ENCODE measurements around the gene CAV2.

Gene CAV2

GRCh38 chr7:116500078-116500853, 728 bp downstream of the CAV2 start:
- Histone ChIP-seq H3K36me3 (replicated peaks; ENCODE audit: insufficient read depth, low read length) (no peaks in the 10 kb centered on the region; the same call in 1 of the 2 replicates), H3K79me2 (ENCODE audit: low read length) (peaks cover 21% of the 10 kb centered on the region), H3K4me1 (ENCODE audit: low read length) (peaks cover 20% of the 10 kb centered on the region), H3K4me2 (ENCODE audit: low read depth, low read length) (peak overlapping the region; percentile 87), H2AFZ (ENCODE audit: low read length) (peak overlapping the region; percentile 65), H3K9me3 (replicated peaks; ENCODE audit: insufficient read depth, low read length) (no peaks in the 10 kb centered on the region), H3K9ac (ENCODE audit: low read length) (peak overlapping the region; percentile 68), H3K27ac (ENCODE audit: low read length) (peak overlapping the region; percentile 66; the same call in 1 of the 2 replicates), H3K4me3 (ENCODE audit: low read length) (peak overlapping the region; percentile 91), H3K27me3 (replicated peaks; ENCODE audit: insufficient read depth, low read length) (no peaks in the 10 kb centered on the region), H3F3A (ENCODE audit: insufficient read depth, low read length) (peaks cover 30% of the 10 kb centered on the region), H4K20me1 (ENCODE audit: insufficient read depth, low read length) (no peaks in the 10 kb centered on the region), H3K9me2 (replicated peaks; ENCODE audit: insufficient read depth, low read length) (no peaks in the 10 kb centered on the region)
- TF ChIP-seq CTCF (IDR thresholded peaks at IDR 0.05; ENCODE audit: low read length) (no peak), EZH2phosphoT487 (IDR thresholded peaks at IDR 0.05; ENCODE audit: low read length) (no peak), EZH2 (optimal IDR thresholded peaks at IDR 0.05; ENCODE audit: low read depth, low read length) (no peak)
- DNase-seq, result peak; percentile 90

DNA sequence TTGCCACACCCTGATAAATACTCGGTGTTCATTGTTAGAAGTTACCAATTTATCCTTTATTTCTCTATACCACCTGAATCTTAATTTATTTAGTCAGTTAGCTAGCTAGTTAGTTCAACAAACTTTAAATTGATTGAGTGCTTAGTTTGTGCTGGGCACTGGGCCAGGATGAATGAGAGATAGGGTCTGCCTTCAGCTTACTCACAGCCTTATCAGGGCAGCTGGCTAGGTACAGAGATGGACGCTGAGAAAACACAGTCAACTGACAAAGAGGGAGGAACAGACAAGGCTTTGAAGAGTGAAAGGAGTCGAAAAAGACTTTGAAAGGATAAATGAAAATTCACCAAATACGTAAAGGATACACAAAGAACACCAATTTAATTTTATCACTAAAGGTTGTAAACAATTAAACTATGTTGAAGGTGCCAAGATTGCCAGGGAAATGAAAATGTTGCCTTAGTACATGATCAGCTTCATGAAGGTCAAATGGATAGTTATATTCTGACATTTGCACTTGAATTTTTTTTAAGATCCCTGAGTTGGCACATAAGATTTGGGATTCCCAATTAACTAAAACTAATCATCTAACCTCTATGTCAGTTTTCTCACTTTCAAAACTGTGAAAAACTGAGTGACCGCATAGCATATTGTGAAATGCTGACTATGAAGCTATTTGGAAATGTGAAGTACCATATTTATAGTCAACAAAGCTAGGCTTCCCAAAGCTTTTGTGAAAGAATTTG, 2.1 kb downstream of the CAV2 start:
- Histone ChIP-seq H3K4me2 (ENCODE audit: low read depth, low read length) (peak overlapping the region; percentile 87), H3K9me2 (replicated peaks; ENCODE audit: insufficient read depth, low read length) (no peaks in the 10 kb centered on the region), H3K27me3 (replicated peaks; ENCODE audit: insufficient read depth, low read length) (no peaks in the 10 kb centered on the region), H3K9ac (ENCODE audit: low read length) (peak overlapping the region; percentile 68; the same call in 1 of the 2 replicates), H3K4me1 (ENCODE audit: low read length) (peaks cover 20% of the 10 kb centered on the region), H3K36me3 (replicated peaks; ENCODE audit: insufficient read depth, low read length) (no peaks in the 10 kb centered on the region; the same call in none of the 2 replicates), H3K79me2 (ENCODE audit: low read length) (peaks cover 21% of the 10 kb centered on the region), H3K9me3 (replicated peaks; ENCODE audit: insufficient read depth, low read length) (no peaks in the 10 kb centered on the region), H3K4me3 (ENCODE audit: low read length) (peak overlapping the region; percentile 91), H3F3A (ENCODE audit: insufficient read depth, low read length) (peaks cover 30% of the 10 kb centered on the region), H3K27ac (ENCODE audit: low read length) (peak overlapping the region; percentile 66), H2AFZ (ENCODE audit: low read length) (peak overlapping the region; percentile 5; the same call in 1 of the 2 replicates), H4K20me1 (ENCODE audit: insufficient read depth, low read length) (no peaks in the 10 kb centered on the region)
- peak; percentile 91 for DNase-seq
- TF ChIP-seq EZH2 (optimal IDR thresholded peaks at IDR 0.05; ENCODE audit: low read depth, low read length) (no peak), EZH2phosphoT487 (IDR thresholded peaks at IDR 0.05; ENCODE audit: low read length) (no peak), CTCF (IDR thresholded peaks at IDR 0.05; ENCODE audit: low read length) (no peak)

- peaks cover 21% of the 10 kb centered on the region for H3K79me2 ChIP-seq (ENCODE audit: low read length)
- peak overlapping the region; percentile 1; the same call in 1 of the 2 replicates for H3K4me3 ChIP-seq (ENCODE audit: low read length)
- H3K27ac ChIP-seq (ENCODE audit: low read length), result peak overlapping the region; percentile 66; the same call in 1 of the 2 replicates
- H3K9ac ChIP-seq (ENCODE audit: low read length), result no peak overlapping the region; the same call in 1 of the 2 replicates
- H3K27me3 ChIP-seq (replicated peaks; ENCODE audit: insufficient read depth, low read length), result no peaks in the 10 kb centered on the region
- H3K4me2 ChIP-seq (ENCODE audit: low read depth, low read length), result peak overlapping the region; percentile 87
- no peak for DNase-seq
- peaks cover 20% of the 10 kb centered on the region for H3K4me1 ChIP-seq (ENCODE audit: low read length)
- no peak overlapping the region for H2AFZ ChIP-seq (ENCODE audit: low read length)
- H3K36me3 ChIP-seq (replicated peaks; ENCODE audit: insufficient read depth, low read length), result no peaks in the 10 kb centered on the region; the same call in none of the 2 replicates
- H3F3A ChIP-seq (ENCODE audit: insufficient read depth, low read length), result peaks cover 30% of the 10 kb centered on the region
- no peaks in the 10 kb centered on the region for H3K9me3 ChIP-seq (replicated peaks; ENCODE audit: insufficient read depth, low read length)
- H4K20me1 ChIP-seq (ENCODE audit: insufficient read depth, low read length), result no peaks in the 10 kb centered on the region
- H3K9me2 ChIP-seq (replicated peaks; ENCODE audit: insufficient read depth, low read length), result no peaks in the 10 kb centered on the region
- TF ChIP-seq CTCF (IDR thresholded peaks at IDR 0.05; ENCODE audit: low read length), result no peak
- TF ChIP-seq EZH2 (optimal IDR thresholded peaks at IDR 0.05; ENCODE audit: low read depth, low read length), result no peak
- TF ChIP-seq EZH2phosphoT487 (IDR thresholded peaks at IDR 0.05; ENCODE audit: low read length), result no peak
Measured at GRCh38 chr7:116502201-116503096, 2.9 kb downstream of the CAV2 start.
